H1 (cell line): Measurements from ENCODE around the gene NMU. TPM values are rescaled to one million over a fixed set of nuclear protein-coding genes. Genes with fewer than 3 reads are reported as not detected.

Experiments
- MAFK ChIP-seq: IDR thresholded peaks from 2 replicates; pipeline ENCODE4 v1.6.1; 2012; ENCODE audit warnings: low read depth, mild to moderate bottlenecking, improper control_type of control experiment, low read length
- polyA plus RNA-seq, 7 experiments: library from polyadenylated mRNA; depleted of rRNA in 3 of 7; stranded (reverse) in 5 of 7; unstranded in 2 of 7; fragments of >200 nt in 5 of 7; fragments of 200-250 nt in 2 of 7; gene quantifications; 1 replicate in 5 of 7; 2 replicates in 1 of 7; 4 replicates in 1 of 7; pipeline versions ENCODE4 v1.2.1 to v1.2.3, GENCODE V29; 2011 to 2013; ENCODE audit warnings: missing spikeins in 2 of 7, mixed read lengths in 2 of 7
- total RNA-seq: library from RNA; stranded (reverse); fragmentation: NEBNext Ultra II Directional; extraction: Animal tissue kit (Norgen Biotek cat#: 25700); gene quantifications from 2 replicates; pipeline ENCODE4 v1.2.1, GENCODE V29; 2021

Gene NMU
- total and polyA plus RNA-seq, 2 of the 8 experiments (the other 6 are each of a cell fraction or from before 2014, with no cell fraction given), result 30.5 to 50.4 TPM

DNA sequence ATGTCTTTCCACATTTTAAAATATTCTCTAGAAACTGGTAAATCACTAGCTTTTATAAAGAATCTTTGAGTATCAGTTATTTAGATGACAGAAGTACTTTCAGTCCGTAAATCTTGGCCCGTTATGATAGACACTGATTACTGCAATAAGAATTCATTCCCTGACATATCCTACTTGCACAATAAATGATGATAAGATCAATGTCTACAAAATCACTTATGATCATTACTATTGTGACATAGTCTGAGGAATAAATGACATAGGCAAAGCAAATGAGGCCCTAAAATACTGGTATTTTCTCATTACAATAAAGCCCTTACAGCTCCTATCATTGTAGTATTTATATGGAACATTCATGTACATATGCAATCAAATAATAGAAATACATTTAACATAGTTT lies 37.5 kb downstream of the NMU start (continued):
- TF ChIP-seq MAFK, result no peak
